HG03280 (cell line): ENCODE data around the gene SRP72.
A peak's percentile ranks its signal among the peaks of the same experiment; 100 is the strongest.

Experiments
- ATAC-seq: cut with Tn5 transposase; IDR thresholded peaks from one replicate; pipeline ENCODE4 v1.9.1; 2021; ENCODE audit warnings: mild to moderate bottlenecking, moderate library complexity; ENCODE audit not compliant: unreplicated experiment

Gene SRP72

GRCh38 chr4:56544573-56545131 is 77.2 kb downstream of the SRP72 start:
- ATAC-seq = peak; percentile 98

GRCh38 chr4:56550642-56551041 is 83.2 kb downstream of the SRP72 start:
- ATAC-seq = no peak

GRCh38 chr4:56551516-56551915 is 84.1 kb downstream of the SRP72 start:
- no peak for ATAC-seq

- no peak for ATAC-seq
These were observed 84.9 kb downstream of the SRP72 start for GRCh38 chr4:56552273-56552672.
